Mucosa of rectum (tissue), 2 donors: ENCODE measurements around the gene ZNF732.
"Not testable (repeated sequence)": the region's sequence is repeated elsewhere in the genome, so short reads cannot be mapped to it uniquely, and the experiment has no call there.

Experiments
- H3K27ac ChIP-seq, 2 donors: one replicate each; pipeline ENCODE4 v1.7.0; 2013; ENCODE audit warnings: inconsistent platforms in 2 of 2, low read depth in 2 of 2, low read length in 2 of 2
- H3K27me3 ChIP-seq, 2 donors: one replicate each; pipeline ENCODE4 v1.7.0; 2013; ENCODE audit warnings: low read length in 2 of 2; ENCODE audit not compliant: control insufficient read depth in 2 of 2, insufficient read depth in 2 of 2
- H3K36me3 ChIP-seq, 2 donors: one replicate each; pipeline ENCODE4 v1.7.0; 2013; ENCODE audit warnings: low read length in 2 of 2; ENCODE audit not compliant: control insufficient read depth in 2 of 2, insufficient read depth in 2 of 2
- H3K4me1 ChIP-seq, 2 donors: one replicate each; pipeline ENCODE4 v1.7.0; 2013; ENCODE audit warnings: low read length in 2 of 2, mild to moderate bottlenecking in 1 of 2; ENCODE audit not compliant: control insufficient read depth in 2 of 2, insufficient read depth in 2 of 2
- H3K4me3 ChIP-seq, 2 donors: one replicate each; pipeline ENCODE4 v1.7.0; 2013; ENCODE audit warnings: low read length in 2 of 2
- H3K9ac ChIP-seq, 2 donors: one replicate each; pipeline ENCODE4 v1.7.0; 2013; ENCODE audit warnings: low read length in 2 of 2, low read depth in 1 of 2, mild to moderate bottlenecking in 1 of 2
- H3K9me3 ChIP-seq, 2 donors: one replicate each; pipeline ENCODE4 v1.7.0; 2013; ENCODE audit warnings: low read length in 2 of 2; ENCODE audit not compliant: control insufficient read depth in 2 of 2
- donor health status: healthy.
- donor health status: Normal muscosa, but diverticular disease.

The ZNF732 gene

DNA sequence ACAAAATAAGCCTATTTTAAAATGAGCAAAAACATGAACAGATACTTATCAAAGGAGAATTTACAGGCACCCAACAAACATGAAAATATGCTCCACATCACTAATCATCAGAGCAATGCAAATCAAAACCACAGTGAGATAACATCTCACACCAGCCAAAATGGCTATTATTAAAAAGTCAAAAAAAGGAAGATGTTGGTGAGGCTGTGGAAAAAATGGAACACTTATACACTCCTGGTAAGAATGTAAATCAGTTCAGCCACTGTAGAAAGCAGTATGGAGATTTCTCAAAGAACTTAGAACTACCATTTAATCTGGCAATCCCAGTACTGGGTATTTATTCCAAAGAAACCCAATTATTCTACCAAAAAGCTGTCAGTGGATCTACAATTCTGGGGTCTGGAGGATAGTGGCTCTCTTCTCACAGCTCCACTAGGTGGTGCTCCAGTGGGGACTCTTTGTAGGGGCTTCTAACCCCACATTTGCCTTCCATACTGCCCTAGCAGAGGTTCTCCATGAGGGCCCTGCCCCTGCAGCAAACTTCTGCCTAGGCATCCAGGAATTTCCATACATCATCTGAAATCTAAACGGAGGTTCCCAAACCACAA is 9.1 kb upstream of the ZNF732 start:
- Histone ChIP-seq H3K4me3 (no peak overlapping the region), H3K36me3 (no peaks in the 10 kb centered on the region), H3K27me3 (no peaks in the 10 kb centered on the region), H3K4me1 (no peaks in the 10 kb centered on the region), H3K9ac (no peak overlapping the region), H3K9me3 (peaks cover 0 to 4% of the 10 kb centered on the region in 2 donors), H3K27ac (no peak overlapping the region)

DNA sequence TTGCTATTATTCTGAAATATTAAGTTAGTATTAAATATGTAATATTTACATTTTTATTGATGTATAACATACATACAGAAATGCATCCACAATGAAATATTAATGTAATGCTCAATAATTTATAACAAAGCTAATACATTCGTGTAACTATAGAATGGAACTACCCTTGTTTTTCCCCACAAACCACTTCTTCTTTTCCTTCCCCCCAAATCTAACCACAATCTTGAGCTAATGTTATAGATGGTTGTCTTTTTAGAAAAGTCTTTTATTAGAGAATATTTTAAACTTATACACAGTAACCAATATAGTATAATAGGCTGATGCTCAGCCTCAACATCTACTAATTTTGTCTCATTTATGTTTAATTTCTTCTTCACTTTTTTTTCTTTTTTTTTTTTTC is 4.5 kb upstream of the ZNF732 start:
- H3K4me3 ChIP-seq = no peak overlapping the region
- no peaks in the 10 kb centered on the region for H3K4me1 ChIP-seq
- H3K9ac ChIP-seq = no peak overlapping the region
- no peaks in the 10 kb centered on the region for H3K36me3 ChIP-seq
- no peak overlapping the region for H3K27ac ChIP-seq
- H3K27me3 ChIP-seq = no peaks in the 10 kb centered on the region
- H3K9me3 ChIP-seq = peaks cover 4 to 7% of the 10 kb centered on the region in 2 donors

DNA sequence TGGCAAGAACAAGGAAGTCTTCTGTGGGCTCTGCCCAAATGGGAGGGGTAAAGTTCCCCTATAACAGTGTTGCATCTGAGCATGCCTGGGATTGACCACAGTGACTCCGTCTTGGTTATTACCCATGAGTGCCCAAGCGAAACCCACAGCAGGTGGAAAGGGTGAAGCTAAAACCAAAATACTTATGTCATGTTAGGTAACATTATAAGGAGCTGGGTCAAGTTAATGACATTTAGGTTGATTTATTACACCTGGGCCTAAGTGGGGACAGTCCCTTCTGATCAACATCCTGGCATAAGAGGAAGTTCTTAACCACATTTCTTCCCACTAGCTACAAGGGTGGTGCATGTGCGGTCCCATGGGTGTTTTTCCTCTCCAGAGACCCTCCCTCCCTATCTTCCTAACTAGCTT is 1.3 kb upstream of the ZNF732 start:
- Histone ChIP-seq H3K4me1 (no peaks in the 10 kb centered on the region), H3K9me3 (peaks cover 4 to 9% of the 10 kb centered on the region in 2 donors)

DNA sequence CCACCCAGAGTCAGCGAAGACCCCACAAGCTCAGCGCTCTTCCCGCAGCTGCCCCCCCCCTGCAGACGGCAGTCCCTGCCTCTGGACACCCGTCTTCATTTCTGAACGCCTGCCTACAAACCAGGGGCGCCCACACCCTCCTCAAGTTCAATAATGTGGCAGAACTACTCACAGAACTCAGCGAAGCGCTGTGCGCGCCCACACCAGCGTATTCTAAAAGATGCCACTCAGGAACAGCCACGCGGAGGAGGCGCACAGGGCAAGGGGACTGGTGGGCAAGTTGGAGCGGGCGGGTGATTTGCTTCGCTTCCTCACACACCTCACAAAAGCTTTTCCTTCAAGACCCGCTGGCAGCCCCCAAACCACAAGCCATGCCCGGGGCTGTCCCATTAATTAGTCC is 758 bp downstream of the ZNF732 start:
- not testable (repeated sequence) for H3K27ac ChIP-seq, H3K9me3 ChIP-seq, H3K4me1 ChIP-seq, H3K27me3 ChIP-seq, H3K9ac ChIP-seq, H3K36me3 ChIP-seq, H3K4me3 ChIP-seq

More for the DNA sequence above, 1.3 kb upstream of the ZNF732 start:
- no peak overlapping the region for H3K9ac ChIP-seq
- H3K27ac ChIP-seq = no peak overlapping the region
- H3K4me3 ChIP-seq = no peak overlapping the region
- H3K27me3 ChIP-seq = no peaks in the 10 kb centered on the region
- H3K36me3 ChIP-seq = no peaks in the 10 kb centered on the region

DNA sequence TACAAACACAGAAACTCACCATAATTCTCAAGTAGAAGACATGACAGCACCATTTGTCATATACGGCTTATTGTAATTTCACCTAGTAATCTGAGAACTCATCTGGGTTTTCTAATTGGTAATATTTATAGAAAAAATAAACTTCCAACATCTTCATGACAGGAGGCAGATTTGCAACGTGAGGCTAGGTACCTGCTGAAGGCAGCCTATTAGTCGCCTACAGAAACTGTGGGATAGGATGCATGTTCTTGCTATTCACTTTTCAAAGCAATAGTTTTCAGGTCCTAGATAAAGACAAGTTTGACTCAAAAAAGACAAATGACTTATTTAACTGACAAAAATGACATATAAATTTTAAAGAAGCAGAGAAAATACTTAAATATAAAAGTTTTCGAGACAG is 2.9 kb downstream of the ZNF732 start:
- no peaks in the 10 kb centered on the region for H3K27me3 ChIP-seq
- H3K9me3 ChIP-seq = peaks cover 0 to 9% of the 10 kb centered on the region in 2 donors
- H3K4me1 ChIP-seq = no peaks in the 10 kb centered on the region
- no peak overlapping the region for H3K27ac ChIP-seq
- H3K36me3 ChIP-seq = no peaks in the 10 kb centered on the region
- no peak overlapping the region for H3K9ac ChIP-seq
- H3K4me3 ChIP-seq = no peak overlapping the region

DNA sequence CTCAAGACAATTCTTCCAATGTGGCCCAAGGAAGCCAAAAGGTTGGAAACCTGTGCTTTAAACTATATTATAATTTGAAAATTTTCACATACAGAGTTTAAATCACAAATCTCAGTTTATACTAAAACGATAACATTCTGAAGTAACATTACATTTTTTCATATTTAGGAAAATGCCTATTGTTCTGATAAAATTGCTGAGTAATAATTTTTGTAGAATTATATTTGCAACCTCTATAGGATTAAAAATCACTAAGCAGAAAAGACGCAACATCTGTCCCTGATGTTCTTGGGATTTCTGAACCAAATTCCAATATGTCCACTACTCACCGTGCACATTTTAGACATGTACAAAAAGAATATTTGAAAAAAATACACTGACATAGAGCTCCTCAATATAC is 10.5 kb downstream of the ZNF732 start:
- no peaks in the 10 kb centered on the region for H3K27me3 ChIP-seq
- no peak overlapping the region for H3K9ac ChIP-seq
- no peaks in the 10 kb centered on the region for H3K36me3 ChIP-seq
- no peaks in the 10 kb centered on the region for H3K4me1 ChIP-seq
- H3K27ac ChIP-seq = no peak overlapping the region
- no peak overlapping the region for H3K4me3 ChIP-seq
- peaks cover 0 to 3% of the 10 kb centered on the region in 2 donors for H3K9me3 ChIP-seq

DNA sequence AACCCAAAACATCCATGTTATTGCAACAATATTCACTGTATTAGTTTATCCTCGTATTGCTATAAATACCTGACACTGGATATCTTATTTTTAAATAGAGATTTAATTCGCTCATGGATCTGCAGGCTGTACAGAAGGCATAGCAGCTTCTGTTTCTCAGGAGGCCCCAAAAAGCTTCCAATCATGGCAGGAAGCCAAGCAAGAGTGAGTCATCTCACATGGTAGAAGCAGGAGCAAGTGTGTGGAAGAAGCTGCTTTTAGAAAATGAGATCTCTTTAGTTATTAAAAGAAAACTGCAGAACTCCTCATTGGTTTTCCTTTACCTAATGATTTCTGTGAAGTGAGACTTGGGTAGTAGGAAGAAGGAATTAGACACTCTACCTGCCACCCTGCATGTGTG is 16.4 kb downstream of the ZNF732 start:
- Histone ChIP-seq H3K36me3 (no peaks in the 10 kb centered on the region), H3K27me3 (no peaks in the 10 kb centered on the region), H3K9me3 (peaks cover 0 to 2% of the 10 kb centered on the region in 2 donors), H3K9ac (no peak overlapping the region), H3K27ac (no peak overlapping the region), H3K4me1 (no peaks in the 10 kb centered on the region), H3K4me3 (no peak overlapping the region)

DNA sequence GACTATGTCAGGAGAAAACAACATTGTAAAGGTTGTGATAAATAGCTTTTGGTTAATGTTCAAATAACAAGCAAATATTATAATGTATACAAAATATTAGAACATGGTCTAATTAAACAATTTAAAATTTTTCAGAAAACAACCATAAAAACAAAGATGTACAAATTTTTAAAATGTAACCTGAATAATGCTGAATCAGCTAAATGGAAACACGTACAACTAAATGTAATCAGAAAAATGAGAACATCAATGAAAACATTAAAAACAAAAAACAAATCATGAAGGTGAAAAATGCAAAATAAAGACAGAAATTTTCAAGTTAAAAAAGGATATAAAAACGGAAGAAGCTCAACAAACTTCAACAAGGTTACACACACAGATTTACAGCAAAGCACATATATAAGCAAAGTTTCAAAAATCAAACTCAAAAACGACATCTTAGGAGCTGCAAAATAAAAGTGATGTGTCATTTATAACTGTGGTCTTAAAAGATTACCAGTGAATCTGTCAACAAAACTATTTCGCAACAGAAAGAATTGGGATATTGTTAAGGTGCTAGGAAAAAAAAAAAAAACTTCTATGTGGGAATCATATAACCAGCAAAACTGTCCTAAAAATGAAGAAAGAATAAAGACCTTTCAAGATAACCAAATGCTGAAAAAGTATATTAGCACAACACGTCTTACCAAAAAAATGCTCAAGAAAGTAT is 31.8 kb downstream of the ZNF732 start:
- Histone ChIP-seq H3K27ac (no peak overlapping the region), H3K4me3 (no peak overlapping the region), H3K4me1 (no peaks in the 10 kb centered on the region), H3K9me3 (peaks cover 30 to 33% of the 10 kb centered on the region in 2 donors), H3K36me3 (no peaks in the 10 kb centered on the region), H3K27me3 (no peaks in the 10 kb centered on the region), H3K9ac (no peak overlapping the region)

DNA sequence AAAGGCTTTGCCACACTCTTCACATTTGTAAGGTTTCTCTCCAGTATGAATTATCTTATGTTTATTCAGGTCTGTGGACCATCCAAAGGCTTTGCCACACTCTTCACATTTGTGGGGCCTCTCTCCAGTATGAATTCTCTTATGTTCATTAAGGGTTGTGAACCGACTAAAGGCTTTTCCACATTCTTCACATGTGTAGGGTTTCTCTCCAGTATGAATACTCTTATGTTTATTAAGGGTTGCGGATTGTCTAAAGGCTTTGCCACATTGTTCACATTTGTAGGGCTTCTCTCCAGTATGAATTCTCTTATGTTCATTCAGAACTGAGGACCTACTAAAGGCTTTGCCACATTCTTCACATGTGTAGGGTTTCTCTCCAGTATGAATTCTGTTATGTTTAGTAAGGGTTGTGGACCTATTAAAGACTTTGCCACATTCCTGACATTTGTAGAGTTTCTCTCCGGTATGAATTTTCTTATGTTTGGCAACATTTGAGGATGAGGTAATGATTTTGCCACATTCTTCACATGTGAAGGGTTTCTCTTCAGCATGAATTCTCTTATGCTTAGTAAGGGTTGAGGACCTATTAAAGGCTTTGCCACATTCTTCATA is 33.7 kb downstream of the ZNF732 start:
- H3K27me3 ChIP-seq = no peaks in the 10 kb centered on the region
- H3K4me3 ChIP-seq = no peak overlapping the region
- H3K9ac ChIP-seq = no peak overlapping the region
- H3K36me3 ChIP-seq = no peaks in the 10 kb centered on the region
- no peaks in the 10 kb centered on the region for H3K4me1 ChIP-seq
- H3K9me3 ChIP-seq = peaks cover 33 to 35% of the 10 kb centered on the region in 2 donors
- H3K27ac ChIP-seq = no peak overlapping the region

DNA sequence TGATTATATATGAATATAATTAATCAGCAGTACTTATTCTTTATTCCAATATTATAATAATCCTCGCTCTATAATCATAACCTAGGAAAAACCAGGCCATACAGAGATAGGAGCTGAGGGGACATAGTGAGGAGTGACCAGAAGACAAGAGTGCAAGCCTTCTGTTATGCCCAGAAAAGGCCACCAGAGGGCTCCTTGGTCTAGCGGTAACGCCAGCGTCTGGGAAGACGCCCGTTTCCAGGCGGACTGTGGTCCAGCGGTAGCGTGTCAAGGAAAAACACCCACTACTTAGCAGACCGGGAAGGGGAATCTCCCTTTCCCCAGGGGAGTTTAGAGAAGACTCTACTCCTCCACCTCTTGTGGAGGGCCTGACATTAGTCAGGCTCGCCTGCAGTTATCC is 46.0 kb downstream of the ZNF732 start:
- H3K27ac ChIP-seq, H3K4me1 ChIP-seq, H3K36me3 ChIP-seq, H3K27me3 ChIP-seq, H3K9ac ChIP-seq, H3K4me3 ChIP-seq: not testable (repeated sequence)
- peaks cover 15 to 30% of the 10 kb centered on the region in 2 donors for H3K9me3 ChIP-seq
